ENCODE data around the gene FAM53B.

FAM53B gene

GRCh38 chr10:124597846-124598165, 146.4 kb downstream of the FAM53B start:
- no peak for TF ChIP-seq CTCF (IDR thresholded peaks at IDR 0.05)

- TF ChIP-seq CTCF (IDR thresholded peaks at IDR 0.05): no peak
Measured at GRCh38 chr10:124596962-124597845, 147.0 kb downstream of the FAM53B start.

- TF ChIP-seq CTCF (IDR thresholded peaks at IDR 0.05): no peak
Measured at GRCh38 chr10:124596116-124596785, 147.9 kb downstream of the FAM53B start.

- TF ChIP-seq CTCF (IDR thresholded peaks at IDR 0.05): no peak
Measured at GRCh38 chr10:124595143-124595883, 148.9 kb downstream of the FAM53B start.

GRCh38 chr10:124594240-124594639, 149.9 kb downstream of the FAM53B start:
- no peak for TF ChIP-seq CTCF (IDR thresholded peaks at IDR 0.05)

- TF ChIP-seq CTCF (IDR thresholded peaks at IDR 0.05): no peak
Measured at GRCh38 chr10:124593431-124593985, 150.7 kb downstream of the FAM53B start.

GRCh38 chr10:124592736-124593430, 151.3 kb downstream of the FAM53B start:
- no peak for TF ChIP-seq CTCF (IDR thresholded peaks at IDR 0.05)
